ENCODE results near the gene PNPT1. TPM values are rescaled to one million over a fixed set of nuclear protein-coding genes. Genes with fewer than 3 reads are reported as not detected.
"Not testable (repeated sequence)": the region's sequence is repeated elsewhere in the genome, so short reads cannot be mapped to it uniquely, and the experiment has no call there.

Gene PNPT1
- total and polyA plus RNA-seq, 11 donors: 10.4 to 28.7 (median 20.9) TPM

DNA sequence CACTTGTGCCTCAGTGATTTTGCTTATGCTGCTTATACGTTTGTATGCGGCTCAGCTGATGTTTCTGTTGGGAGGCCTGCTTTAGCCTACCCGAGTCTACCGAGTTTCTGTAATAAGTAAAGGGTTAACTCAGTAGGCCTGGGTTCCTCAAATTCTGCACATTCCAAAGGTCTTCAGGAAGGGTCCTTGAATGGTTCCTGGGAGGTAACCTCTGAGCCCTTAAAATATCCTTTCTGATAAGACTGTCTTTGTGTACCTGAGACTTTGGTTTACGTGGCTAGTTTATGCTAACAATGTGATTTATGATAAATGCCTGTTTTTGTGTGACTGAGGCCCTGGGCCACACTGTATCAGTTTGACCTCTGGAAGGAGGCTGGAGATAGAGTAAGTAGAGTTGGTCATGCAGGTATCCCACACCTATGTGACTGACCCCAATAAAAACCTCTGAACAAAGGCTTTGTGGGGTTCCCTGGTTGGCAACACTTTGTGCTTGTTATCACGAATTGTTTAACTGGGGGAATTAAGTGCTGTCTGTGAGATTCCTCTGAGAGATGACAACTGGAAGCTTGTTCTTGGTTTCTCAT lies 18.9 kb upstream of the PNPT1 start:
- Histone ChIP-seq H3K9me3 (no peaks in the 10 kb centered on the region), H3K4me3 (no peak overlapping the region), H3K36me3 (no peaks in the 10 kb centered on the region), H3K27ac (no peak overlapping the region), H3K27me3 (no peaks in the 10 kb centered on the region), H3K4me1 (no peaks in the 10 kb centered on the region)
- DNase-seq (no peak), ATAC-seq (no peak)
- intact Hi-C loops (cut with DNase I): loop anchor here in 3 of 10 donors (10.0 kb wide), 1 partner anchor 1802 kb away; no protein-coding TSS in a partner anchor
- TF ChIP-seq POLR2A (IDR thresholded peaks at IDR 0.05): no peak
- TF ChIP-seq, protein P1, sequence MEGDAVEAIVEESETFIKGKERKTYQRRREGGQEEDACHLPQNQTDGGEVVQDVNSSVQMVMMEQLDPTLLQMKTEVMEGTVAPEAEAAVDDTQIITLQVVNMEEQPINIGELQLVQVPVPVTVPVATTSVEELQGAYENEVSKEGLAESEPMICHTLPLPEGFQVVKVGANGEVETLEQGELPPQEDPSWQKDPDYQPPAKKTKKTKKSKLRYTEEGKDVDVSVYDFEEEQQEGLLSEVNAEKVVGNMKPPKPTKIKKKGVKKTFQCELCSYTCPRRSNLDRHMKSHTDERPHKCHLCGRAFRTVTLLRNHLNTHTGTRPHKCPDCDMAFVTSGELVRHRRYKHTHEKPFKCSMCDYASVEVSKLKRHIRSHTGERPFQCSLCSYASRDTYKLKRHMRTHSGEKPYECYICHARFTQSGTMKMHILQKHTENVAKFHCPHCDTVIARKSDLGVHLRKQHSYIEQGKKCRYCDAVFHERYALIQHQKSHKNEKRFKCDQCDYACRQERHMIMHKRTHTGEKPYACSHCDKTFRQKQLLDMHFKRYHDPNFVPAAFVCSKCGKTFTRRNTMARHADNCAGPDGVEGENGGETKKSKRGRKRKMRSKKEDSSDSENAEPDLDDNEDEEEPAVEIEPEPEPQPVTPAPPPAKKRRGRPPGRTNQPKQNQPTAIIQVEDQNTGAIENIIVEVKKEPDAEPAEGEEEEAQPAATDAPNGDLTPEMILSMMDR (IDR thresholded peaks at IDR 0.05): no peak
- 64 to 75% (median 70%) methylated on average over 6 of the region's 6 CpGs for WGBS, 4 donors

DNA sequence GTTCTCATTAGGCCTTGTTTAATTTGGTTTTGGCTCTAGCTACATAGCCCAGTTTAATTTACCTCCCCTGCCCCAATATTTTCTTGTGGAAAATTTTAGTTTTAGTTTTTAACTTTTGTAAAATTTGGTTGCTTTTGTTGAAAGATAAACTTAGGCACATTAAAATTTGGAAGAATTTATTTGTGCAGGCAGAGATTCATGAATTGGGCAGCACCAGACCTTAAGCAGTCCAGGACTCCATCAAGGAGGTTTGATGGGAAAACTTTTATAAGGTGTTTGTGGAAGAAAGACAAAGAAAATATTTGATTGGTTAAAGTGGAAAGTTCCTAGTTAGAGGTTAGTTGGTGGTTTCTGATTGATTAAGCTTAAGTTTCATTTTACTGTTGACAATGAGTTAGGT lies 16.4 kb upstream of the PNPT1 start:
- DNase-seq: no peak
- no peaks in the 10 kb centered on the region for H3K36me3 ChIP-seq
- H3K27ac ChIP-seq: no peak overlapping the region
- H3K27me3 ChIP-seq: no peaks in the 10 kb centered on the region
- intact Hi-C loops (cut with DNase I): loop anchor here in 3 of 10 donors (10.0 kb wide), 1 partner anchor 1805 kb away; no protein-coding TSS in a partner anchor
- H3K9me3 ChIP-seq: no peaks in the 10 kb centered on the region
- no peak for ATAC-seq
- TF ChIP-seq, protein P1 (IDR thresholded peaks at IDR 0.05): no peak
- TF ChIP-seq POLR2A (IDR thresholded peaks at IDR 0.05): no peak
- no peak overlapping the region for H3K4me3 ChIP-seq
- H3K4me1 ChIP-seq: no peaks in the 10 kb centered on the region

DNA sequence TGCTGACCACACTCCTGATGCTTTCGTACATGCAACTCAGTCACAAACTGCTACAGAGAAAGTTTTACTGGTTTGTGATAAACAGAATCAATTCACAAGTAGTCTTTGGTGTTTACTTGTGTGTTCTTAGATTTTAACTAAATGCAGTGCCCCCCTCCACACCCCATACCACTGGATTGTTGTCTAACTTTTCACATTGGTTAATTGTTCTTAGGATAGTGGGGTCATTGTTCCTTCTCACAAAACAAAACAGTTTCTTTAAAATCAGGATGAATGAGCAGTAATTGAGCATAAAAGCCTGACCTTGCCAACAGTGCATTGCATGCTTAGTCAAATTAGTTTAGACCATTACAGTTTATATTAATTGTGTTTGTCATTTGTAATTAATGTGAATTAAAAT lies 14.1 kb upstream of the PNPT1 start:
- no peak overlapping the region for H3K27ac ChIP-seq
- TF ChIP-seq, protein P1 (IDR thresholded peaks at IDR 0.05): no peak
- no peak for TF ChIP-seq POLR2A (IDR thresholded peaks at IDR 0.05)

DNA sequence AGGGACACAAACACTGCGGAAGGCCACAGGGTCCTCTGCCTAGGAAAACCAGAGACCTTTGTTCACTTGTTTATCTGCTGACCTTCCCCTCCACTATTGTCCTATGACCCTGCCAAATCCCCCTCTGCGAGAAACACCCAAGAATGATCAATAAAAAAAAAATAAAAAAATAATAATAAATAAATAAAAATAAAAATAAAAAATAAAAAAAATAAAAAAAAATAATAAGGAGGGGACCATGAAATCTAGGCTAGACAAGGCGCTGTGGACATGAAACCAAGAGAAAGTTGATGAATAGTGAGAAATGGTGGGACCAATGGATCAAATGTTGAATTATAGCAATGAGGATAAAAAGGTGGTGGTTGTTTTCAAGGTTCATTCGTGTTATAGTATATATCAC lies 12.6 kb upstream of the PNPT1 start:
- intact Hi-C loops (cut with DNase I); DNase-seq: not testable (repeated sequence)

More for the DNA sequence above, 14.1 kb upstream of the PNPT1 start:
- no peak for DNase-seq
- H3K9me3 ChIP-seq: no peaks in the 10 kb centered on the region
- H3K36me3 ChIP-seq: no peaks in the 10 kb centered on the region
- H3K4me3 ChIP-seq: no peak overlapping the region
- ATAC-seq: no peak
- intact Hi-C loops (cut with DNase I): no loop called here
- WGBS, 4 donors: 76 to 96% (median 78%) methylated on average over 1 of the region's 1 CpG
- no peaks in the 10 kb centered on the region for H3K4me1 ChIP-seq
- peaks cover 0 to 3% (median 0%) of the 10 kb centered on the region in 9 donors for H3K27me3 ChIP-seq

More for the DNA sequence above, 12.6 kb upstream of the PNPT1 start:
- not testable (repeated sequence) for H3K4me3 ChIP-seq, ATAC-seq, H3K36me3 ChIP-seq, H3K4me1 ChIP-seq, H3K27ac ChIP-seq, H3K27me3 ChIP-seq, H3K9me3 ChIP-seq
- WGBS, 4 donors: 73 to 83% (median 82%) methylated on average over 3 to 4 of the region's 4 CpGs
